Retina (tissue), 1 donor: ENCODE data around the gene P2RX2.

ENCODE experiments used
- DNase-seq: peaks from one replicate; pipeline ENCODE4 v3.0.0-alpha.2; 2016

The P2RX2 gene

DNA sequence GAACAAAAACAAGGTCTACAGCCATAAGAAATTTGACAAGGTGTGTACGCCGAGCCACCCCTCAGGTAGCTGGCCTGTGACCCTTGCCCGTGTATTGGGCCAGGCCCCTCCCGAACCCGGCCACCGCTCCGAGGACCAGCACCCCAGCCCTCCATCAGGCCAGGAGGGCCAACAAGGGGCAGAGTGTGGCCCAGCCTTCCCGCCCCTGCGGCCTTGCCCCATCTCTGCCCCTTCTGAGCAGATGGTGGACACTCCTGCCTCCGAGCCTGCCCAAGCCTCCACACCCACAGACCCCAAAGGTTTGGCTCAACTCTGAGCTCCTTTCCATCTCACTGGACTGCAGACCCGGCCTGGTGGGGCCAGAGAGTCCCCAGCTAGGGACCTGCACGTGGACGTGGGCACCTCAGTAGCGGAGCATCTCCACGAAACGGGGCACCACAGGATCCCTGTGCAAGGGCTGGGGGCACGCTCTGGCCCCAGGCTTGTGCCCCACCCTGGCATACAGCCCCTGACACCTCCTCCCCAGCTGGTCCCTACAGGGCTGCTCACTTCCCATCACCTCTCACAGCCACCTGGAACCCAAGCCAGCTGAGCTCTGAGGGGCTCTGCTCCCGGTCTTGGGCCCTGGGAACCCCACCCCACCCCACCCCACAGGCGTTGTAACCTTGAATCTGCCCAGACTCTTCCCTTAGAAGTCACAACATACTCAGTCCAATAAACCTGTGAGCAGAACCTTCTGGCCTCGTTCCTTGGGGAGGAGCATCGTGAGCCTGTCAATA lies 3.3 kb downstream of the P2RX2 start:
- no peak for DNase-seq

DNA sequence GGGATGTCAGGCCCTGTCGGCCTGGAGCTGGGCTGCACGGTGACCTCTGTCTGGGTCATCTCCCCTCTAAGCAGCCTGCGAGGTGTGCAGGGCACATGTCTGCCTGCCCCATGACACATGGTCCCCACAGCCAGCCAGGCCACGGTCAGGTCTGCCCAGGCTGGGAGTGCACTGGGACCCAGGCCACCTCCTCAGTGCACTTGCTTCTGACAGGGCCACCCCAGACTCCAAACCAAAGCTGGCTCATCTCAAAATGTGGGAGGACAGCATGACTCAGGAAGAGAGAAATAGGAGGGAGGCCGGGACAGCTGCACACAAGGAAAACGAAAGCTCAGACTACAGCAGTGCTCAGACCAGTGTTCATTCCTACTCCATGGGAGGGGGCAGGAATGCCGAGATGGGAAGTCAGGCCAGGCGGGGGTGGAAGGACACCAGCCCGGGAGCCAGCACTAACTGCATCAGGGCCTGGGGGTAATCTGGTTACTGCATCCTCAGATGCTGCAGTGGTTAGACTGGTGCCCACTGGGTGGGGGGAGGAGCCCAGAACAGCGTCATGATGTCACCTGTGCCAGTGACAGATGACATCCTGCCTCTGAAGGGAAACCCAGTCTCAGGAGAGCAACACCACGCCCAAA lies 4.0 kb downstream of the P2RX2 start:
- DNase-seq: no peak

DNA sequence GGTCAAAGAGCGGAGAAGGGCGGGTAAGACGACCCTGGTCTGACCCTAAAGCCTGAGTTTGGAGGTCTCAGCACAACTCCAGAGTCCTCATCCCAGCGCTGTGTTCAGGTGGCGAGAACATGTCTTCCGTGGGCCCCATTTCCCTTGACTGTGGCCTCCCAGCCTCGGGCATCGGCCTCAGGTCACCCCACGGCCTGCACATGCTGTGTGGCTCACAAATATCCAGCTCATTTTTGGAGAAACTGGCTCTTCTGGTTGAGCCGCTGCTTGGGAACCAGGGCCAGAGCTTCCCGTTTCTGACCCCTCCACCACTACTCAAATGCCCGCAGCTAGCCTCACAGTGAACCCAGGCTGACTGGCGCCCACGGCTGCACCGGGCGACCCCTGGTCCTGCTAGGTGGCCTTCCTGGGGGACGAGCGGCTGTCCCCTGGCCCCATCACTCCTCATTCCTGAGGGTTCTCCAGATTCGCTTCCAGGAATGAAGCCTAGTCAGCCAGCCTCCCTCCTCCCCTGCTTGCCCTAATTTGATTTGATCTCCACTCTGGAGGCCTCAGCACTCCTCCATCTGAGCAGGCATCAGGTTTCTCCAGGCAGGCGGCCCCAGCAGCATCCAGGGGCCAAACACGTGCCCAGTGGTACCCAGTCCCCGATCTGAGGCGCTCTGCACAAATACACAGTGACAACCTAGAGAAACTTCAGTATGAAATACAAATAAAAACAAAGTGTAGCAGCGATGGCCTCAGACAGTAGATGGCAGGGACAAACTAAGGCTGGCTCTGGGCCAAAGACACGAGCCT lies 4.7 kb downstream of the P2RX2 start:
- peak; percentile 39 for DNase-seq

DNA sequence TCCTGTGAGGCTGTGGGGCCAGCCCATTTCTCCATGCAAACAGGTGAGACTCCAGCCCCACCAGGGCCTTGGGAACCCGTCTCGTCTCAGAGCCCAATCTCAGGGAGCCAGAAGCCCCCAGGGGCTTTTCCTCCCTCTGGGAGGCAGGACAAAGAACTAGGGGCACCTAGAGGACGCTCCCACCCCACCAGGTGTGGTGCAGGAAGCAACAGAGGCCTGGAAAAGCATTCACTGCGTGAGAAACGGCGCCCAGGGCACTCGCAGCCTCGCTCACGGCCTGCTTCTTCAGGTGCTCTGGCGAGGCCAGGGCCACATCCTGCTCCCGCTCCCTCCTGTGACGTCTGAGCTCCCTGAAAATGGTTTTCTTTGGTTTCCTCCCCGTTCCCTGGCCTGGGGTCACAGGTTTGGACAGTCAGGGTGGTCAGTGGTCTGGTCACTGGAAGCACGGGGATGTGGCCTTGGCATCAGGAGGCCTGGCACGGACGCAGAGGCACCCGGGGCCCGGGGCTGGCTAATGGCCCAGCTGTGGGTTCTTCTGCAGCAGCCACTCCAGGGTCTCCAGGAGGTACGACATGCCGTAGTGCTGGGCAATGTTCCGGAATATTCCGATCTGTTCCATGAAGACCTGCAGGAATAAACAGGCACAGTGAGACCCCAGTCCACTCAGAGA lies 5.7 kb downstream of the P2RX2 start:
- no peak for DNase-seq

DNA sequence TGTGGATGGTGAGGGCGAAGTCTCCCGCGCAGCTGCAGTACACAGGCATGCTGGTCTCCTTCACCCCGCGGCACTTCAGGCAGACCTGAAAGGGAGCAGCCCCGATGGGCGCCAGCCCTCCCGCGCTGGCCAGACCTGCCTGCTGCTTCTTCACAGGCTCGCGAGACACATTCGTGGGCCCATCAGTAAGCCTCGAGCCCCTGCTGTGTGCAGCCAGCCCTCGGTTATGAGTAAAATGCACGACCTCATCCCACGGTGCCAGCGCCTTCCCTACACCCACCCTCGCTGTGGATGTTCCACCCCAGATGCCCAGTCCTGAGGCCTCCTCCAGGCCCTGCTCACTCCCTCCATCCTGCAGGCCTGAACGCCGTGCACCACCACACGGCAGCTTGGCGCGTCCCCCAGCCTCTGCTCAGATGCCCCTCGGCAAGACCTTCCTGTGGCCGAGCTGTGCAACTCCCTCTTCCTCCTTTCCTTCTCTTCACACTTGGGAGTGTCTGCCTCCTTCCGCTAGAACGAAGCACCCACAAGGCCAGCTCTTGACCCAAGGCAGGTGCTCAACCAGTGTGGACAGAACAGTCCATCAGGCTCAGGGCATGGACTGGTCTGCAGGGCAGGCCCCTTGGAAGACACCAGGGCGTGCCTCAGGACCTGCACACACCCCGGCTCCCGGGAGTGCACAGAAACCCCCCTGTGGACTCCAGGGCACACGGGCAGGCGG lies 6.5 kb downstream of the P2RX2 start:
- no peak for DNase-seq

DNA sequence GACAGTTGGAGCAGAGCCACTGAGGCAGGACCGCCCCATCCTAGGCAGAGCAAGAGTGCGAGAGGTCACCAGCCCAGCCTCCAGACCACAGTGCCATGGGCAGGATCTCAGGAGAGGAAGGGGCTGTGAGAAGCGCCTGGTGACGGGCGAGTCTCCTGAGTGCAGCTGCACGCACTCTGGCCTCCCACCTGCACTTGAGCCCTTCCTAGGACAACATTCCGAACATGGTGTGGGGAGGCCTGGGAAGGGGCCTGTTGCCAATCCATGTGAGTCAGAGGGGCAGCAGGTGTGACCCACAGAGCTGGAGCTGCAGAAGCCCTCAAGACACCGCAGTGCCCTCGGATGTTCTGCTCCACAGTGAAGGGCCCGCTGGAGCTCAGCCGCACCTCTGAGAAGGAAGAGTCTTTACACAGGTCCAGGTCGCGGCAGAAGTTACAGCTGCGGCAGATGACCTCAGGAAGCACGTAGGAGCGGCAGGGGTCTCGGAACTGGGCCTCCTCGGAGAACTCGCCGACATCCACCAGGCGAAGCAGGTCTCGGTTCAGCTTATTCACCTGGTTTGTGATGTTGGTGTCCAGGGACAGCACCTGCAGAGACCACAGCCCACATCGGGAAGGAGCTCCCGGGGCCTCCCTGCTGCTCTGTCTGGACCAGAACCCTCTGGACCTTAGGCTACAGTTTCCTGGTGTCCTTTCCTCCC lies 7.3 kb downstream of the P2RX2 start:
- no peak for DNase-seq

DNA sequence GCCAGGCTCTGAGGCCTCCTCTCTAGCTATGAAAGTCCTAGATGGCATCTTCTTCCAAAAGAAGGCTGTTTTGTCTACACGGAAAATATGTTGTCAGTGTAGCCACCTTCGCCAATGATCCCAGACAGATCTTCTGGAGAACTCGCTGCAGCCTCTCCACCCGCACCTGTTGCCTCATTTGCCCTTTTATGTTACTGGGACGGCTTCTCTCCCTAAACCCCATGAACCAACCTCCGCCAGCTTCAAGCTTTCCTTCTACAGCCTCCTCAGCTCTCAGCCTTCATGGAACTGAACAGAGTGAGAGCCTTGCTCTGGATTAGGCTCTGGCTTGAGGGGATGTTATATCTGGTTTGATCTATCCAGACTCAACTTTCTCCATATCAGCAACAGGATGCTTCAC lies 10.8 kb downstream of the P2RX2 start:
- DNase-seq: no peak

DNA sequence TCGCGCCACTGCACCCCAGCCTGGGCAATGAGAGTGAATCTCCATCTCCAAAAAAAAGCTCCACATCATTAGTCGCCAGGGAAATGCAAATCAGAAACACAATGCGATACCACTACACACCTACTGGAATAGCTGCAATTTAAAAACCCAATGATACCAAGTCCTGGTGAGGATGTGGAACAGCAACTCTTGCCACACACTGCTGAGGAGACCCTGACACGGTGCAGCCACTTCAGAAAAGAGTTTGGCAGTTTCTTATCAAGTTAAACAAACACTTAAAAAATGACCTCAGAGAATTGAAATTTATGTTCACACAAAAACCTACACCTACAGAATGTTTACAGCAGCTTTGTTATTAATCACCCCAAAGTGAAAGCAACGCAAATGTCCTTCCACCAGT lies 12.1 kb downstream of the P2RX2 start:
- no peak for DNase-seq

DNA sequence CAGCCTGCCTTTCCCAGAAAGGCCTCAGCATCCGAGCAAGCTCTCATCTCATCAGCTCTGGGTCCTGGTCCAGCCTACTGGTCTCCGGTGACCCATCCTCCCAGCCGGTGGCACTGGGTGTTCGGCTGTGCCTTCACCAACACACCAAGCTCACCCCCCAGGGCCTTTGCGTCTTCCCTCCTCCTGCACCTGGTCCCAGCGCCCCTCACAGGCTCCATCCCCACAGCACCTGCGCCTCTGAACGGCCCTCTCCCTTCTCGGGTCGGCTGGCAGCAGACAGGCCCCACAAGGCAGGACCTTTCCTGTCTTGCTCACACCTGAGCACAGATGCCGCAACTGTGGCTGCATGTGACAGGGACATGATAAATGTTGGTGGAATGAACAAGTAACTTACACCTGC lies 13.1 kb downstream of the P2RX2 start:
- DNase-seq: no peak

DNA sequence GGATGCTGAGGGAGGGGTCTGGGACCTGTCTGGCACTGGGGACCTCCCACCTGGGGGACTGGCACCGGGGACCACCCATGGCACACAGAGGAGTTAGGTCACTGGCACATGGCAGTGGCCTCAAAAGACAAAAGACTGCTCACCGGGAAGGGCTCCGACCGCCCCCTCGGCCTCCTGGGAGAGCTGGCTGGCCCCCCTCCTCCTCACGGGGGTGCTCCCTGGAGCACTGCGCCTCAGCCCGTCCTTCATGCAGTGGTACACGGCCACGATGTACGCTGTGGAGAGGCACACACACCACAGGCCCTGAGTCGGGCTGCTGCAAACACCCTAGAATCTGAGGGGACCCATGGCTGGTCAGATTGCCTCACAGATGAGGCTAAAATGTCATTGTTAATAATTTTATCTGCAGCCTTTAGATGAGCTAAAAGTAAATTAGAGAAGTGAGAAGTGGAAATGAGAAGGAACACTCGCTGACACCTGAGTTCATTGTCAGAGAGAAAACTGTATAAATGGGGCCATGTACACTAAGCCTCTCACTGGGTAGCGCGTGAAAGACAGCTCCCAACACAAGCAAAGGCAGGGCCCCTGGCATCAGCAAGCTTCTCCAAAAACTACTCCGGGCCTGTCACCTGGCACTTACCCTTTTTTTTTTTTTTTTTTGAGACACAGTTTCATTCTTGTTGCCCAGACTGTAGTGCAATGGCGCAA lies 14.1 kb downstream of the P2RX2 start:
- no peak for DNase-seq

DNA sequence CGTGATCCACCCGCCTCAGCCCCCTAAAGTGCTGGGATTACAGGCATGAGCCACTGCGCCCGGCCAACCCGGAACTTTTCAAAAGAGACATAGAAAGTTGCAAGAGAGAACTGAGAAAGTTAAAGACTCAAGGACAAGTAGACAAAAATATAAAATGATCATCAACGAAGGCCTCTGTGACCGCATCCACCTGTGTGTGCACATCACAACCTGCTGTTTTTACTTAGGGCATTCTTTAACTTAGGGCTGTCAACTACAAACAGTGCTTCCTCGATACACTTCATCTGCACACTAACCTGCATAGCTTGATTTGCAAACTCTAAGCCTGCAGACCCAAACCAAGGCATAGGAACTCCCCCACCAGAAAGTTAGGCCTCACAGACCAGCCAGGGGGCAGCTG lies 14.8 kb downstream of the P2RX2 start:
- DNase-seq: no peak

DNA sequence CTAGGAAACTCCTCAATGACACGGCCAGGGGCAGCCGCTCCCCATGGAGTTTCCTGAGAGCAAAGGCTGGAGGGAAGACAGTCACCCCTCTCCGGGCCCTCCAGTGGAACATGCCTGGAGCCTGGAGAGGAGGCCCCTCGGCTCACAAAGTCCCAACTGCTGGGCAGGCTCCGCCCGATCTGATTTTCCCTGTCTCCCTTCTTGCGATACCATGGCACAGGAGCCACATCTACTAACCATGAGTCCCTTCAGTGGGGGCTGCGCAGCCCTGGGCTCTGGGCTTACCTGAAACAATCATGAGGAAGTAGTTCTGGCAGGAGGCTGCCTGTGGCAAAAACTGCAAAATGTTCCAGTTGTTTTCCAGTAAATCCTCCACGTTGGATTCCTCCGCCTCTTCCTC lies 15.3 kb downstream of the P2RX2 start:
- no peak for DNase-seq

DNA sequence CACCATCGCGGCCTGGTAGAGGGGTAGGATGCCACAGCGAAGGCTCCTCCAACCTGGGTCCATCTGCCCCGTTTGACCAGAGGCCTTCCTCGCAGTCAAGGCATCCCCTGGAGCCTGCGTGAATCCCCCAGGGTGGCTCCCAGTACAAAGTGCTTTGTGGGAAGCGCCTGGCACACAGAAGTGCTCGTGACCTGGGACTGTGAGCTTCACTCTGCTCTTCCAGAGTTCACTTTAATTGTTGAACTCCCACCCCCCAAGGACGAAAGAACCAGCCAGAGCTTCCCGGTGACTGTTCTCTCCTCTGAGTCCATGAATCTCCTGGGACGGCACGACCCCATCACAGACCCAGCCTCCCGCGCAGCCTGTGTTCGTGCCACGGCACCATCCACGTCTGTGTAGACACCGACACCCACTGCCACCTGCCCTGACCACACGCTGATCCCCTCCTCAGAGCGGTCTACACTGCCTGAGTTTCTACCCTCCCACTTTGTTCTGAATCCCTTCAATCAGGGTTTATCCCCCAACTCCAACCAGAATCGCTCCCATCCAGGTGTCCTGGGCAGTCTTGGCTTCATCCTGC lies 15.9 kb downstream of the P2RX2 start:
- no peak for DNase-seq

DNA sequence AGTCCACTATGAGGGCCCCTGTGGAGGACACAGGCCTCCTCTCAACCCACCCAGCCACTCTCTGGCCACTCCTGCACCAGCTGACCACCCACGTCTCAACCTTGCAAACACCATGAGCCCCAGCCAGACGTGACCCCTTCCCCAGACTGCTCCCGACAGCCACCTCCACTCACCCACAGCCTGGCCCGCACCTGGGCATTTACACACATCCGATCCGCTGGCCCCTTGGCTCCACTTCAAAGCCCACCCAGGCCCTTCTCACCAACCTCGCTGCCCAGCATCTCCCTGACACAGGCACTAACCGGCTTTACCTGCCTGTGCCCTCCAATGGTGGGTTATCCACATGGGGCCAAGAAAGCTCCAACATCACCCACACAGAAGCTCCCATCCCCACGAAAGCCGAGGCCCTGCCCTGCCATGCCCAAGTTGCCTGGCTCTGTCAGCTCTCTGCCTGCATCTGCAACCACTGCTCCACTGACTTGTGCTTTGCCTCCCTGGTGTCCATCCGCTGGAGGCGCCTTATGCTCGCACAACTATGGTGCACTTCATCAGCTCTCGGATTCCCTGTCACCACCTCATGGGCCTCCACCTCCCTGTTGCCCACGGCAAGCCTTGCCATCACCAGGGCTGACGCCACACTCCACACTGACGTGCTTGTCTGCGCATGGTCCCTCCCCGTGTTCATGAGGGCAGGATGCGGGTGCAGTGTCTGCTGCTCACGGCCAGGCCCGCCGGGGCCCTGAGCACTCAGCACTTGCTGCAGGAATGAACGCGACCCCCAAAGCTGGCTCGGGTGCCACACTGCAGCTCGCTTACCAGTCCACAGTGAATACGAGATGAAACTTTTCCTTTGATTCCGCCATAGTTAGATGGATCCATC lies 16.7 kb downstream of the P2RX2 start:
- DNase-seq: no peak

DNA sequence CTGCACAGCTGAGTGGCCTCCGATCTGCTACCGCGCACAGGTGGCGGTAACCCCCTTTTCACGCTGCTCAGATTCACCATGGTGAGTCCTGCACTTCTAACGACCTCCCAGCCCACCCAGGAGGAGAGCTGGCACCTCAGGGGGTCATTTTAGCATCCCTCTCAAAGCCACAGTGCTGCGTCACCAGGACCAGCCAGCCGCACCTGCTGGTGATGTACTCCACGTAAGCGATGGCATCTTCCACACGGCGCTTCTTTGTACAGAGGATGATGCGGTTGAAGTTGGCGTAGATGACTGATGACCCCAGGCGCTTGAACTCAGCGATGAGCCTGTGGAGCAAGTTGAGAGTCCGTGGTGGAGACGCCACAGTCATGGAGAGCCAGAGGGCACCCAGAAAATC lies 19.2 kb downstream of the P2RX2 start:
- DNase-seq: no peak

DNA sequence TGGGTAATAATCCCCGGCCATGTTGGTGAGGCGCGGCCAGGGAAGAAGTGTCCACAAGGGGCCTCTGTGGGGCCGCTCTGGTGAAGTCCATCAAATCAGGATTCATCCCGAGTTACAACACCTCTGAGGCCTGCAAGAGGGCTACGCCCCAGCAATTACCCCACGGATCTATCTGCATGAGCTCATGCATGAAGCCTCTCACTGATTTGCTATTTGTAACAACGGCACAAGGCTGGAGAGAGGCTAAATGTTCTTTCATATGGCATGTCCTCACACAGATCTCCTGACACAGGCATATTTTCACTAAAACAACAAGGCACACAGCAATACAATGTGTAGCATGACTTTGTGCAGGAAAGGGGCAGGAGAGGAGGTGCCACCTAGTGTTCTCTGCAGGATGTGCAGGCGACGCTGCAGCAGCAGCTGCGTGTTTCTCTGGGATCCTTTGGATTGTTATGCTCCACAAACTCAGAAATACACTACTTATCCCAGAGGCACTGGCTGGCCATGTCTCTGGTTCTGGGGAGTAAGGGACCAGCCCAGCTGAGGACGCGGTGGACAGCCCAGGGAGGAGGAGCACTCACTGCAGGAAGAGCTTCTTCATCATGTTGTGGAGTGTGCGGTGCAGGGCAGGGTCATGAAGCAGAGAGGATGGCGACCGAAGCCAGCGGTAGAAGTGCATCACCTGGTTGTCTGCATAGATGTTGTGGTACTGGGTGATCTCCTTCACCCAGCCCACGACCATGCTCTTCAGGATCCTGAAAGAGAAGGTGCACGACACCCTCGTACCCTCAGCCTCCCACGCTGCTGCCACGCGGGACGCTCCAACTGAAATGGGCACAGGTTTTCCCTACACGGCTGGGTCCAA lies 20.2 kb downstream of the P2RX2 start:
- DNase-seq: peak; percentile 58

DNA sequence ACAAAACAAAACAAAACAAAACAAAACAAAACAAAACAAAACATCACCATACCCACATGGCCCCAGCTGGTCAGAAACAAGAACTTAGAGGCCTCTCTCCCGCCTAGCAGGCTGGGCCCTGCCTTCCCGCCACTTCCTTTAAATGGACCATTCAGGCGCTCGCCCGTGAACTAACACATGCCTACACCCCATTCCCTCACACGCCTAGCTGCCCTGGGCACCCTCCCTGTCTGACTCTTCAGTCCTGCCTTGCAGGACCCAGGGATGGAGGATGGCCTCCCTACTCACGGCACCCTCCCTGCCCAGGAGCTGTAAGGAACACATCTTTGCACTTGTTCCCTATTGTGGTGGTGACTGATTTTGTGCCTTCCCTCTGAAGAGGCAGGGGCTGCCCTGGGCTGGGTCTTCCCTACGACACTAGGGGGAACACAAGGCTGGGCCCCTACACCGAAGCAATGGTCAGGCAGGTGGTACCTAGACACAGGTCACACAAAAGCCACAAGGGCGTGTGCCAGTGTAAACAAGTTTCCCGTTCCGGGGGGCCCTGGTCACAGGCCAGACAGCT lies 21.5 kb downstream of the P2RX2 start:
- DNase-seq: no peak

DNA sequence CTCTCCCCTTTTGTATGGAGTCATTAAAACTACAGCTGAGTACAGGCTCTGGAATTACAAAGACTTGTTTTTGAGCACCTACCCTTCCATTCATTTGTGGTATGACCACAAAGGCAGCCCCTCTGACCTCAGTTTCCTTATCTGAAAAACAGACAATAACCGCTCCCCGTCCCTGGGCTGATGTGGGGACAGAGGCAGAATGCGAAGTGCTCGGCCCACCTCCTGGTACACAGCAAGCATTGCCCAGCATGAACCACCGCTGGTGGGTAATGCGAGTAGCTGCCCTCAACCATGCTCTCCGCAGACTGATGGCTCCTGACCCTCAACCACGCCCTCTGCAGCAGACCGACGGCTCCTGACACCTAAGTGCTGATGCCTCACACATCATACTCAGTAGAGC lies 22.4 kb downstream of the P2RX2 start:
- no peak for DNase-seq
